GM21390 (cell line): ENCODE measurements around the gene GTF2IRD1.
"Not testable (repeated sequence)": the region's sequence is repeated elsewhere in the genome, so short reads cannot be mapped to it uniquely, and the experiment has no call there.

Experiments used
- ATAC-seq: cut with Tn5 transposase; IDR thresholded peaks from one replicate; pipeline ENCODE4 v1.9.1; 2021; ENCODE audit not compliant: unreplicated experiment

GTF2IRD1 gene

GRCh38 chr7:74453322-74454011 lies at the start of gene GTF2IRD1:
Gene GTF2IRD1, plus strand, starts transcription at chr7:74453906. Its CDS starts 54,175 bp downstream, at chr7:74508081.
- ATAC-seq, result no peak

- no peak for ATAC-seq
Measured at GRCh38 chr7:74404388-74404700, 49.4 kb upstream of the GTF2IRD1 start.

GRCh38 chr7:74404741-74405140 lies 49.0 kb upstream of the GTF2IRD1 start:
- ATAC-seq, result no peak

- ATAC-seq, result no peak
Measured at GRCh38 chr7:74405191-74405898, 48.4 kb upstream of the GTF2IRD1 start.

GRCh38 chr7:74405899-74406512 lies 47.7 kb upstream of the GTF2IRD1 start:
- ATAC-seq, result no peak

- ATAC-seq, result no peak
Measured at GRCh38 chr7:74407958-74408357, 45.7 kb upstream of the GTF2IRD1 start.

GRCh38 chr7:74409571-74409970 lies 44.1 kb upstream of the GTF2IRD1 start:
- no peak for ATAC-seq

- ATAC-seq, result no peak
Measured at GRCh38 chr7:74410772-74411171, 42.9 kb upstream of the GTF2IRD1 start.

GRCh38 chr7:74411571-74411970 lies 42.1 kb upstream of the GTF2IRD1 start:
- ATAC-seq, result not testable (repeated sequence)

- ATAC-seq, result no peak
Measured at GRCh38 chr7:74412056-74412455, 41.6 kb upstream of the GTF2IRD1 start.

GRCh38 chr7:74412603-74413002 lies 41.1 kb upstream of the GTF2IRD1 start:
- ATAC-seq, result no peak

- not testable (repeated sequence) for ATAC-seq
Measured at GRCh38 chr7:74414595-74415333, 38.9 kb upstream of the GTF2IRD1 start.

GRCh38 chr7:74417419-74417971 lies 36.2 kb upstream of the GTF2IRD1 start:
- no peak for ATAC-seq

- no peak for ATAC-seq
Measured at GRCh38 chr7:74418076-74418475, 35.6 kb upstream of the GTF2IRD1 start.

- ATAC-seq, result no peak
Measured at GRCh38 chr7:74418538-74418937, 35.2 kb upstream of the GTF2IRD1 start.

- not testable (repeated sequence) for ATAC-seq
Measured at GRCh38 chr7:74419232-74419631, 34.5 kb upstream of the GTF2IRD1 start.

GRCh38 chr7:74420006-74420405 lies 33.7 kb upstream of the GTF2IRD1 start:
- ATAC-seq, result no peak

- no peak for ATAC-seq
Measured at GRCh38 chr7:74424291-74424880, 29.3 kb upstream of the GTF2IRD1 start.

- no peak for ATAC-seq
Measured at GRCh38 chr7:74428023-74428422, 25.7 kb upstream of the GTF2IRD1 start.

GRCh38 chr7:74429153-74429747 lies 24.5 kb upstream of the GTF2IRD1 start:
- no peak for ATAC-seq
